ENCODE data around the gene RRP1.

Gene RRP1

DNA sequence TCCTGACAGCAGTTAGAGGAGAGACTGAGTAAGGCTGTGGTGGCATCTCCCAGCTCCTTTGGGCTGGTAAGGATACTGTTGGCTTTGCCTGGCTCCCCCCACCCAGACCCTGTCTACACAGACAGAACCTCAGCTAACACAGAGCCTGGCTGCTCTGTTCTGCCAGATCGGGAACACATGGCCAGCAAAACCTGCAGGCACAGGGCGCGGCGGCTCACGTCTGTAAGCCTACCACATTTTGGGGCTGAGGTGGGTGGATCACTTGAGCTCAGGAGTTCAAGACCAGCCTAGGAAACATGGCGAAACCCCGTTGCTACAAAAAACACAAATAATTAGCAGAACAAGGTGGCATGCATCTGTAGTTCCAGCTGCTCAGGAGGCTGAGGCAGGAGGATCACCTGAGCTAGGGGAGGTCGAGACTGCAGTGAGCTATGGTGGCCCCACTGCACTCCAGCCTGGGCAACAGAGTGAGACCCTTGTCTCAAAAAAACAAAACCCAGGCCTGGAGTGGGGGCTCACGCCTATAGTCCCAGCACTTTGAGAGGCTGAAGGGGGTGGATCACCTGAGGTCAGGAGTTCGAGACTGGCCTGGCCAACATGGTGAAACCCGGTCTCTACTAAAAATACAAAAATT lies 19.9 kb upstream of the RRP1 start:
- no peak overlapping the region for H3K4me3 ChIP-seq (ENCODE audit: low read depth, low read length)
- in situ Hi-C loops (cut with HindIII; ENCODE audit: low sequenced_read_pairs): no loop called here
- no peak for DNase-seq (ENCODE audit: low read depth, low spot score)
- TF ChIP-seq, protein P1, sequence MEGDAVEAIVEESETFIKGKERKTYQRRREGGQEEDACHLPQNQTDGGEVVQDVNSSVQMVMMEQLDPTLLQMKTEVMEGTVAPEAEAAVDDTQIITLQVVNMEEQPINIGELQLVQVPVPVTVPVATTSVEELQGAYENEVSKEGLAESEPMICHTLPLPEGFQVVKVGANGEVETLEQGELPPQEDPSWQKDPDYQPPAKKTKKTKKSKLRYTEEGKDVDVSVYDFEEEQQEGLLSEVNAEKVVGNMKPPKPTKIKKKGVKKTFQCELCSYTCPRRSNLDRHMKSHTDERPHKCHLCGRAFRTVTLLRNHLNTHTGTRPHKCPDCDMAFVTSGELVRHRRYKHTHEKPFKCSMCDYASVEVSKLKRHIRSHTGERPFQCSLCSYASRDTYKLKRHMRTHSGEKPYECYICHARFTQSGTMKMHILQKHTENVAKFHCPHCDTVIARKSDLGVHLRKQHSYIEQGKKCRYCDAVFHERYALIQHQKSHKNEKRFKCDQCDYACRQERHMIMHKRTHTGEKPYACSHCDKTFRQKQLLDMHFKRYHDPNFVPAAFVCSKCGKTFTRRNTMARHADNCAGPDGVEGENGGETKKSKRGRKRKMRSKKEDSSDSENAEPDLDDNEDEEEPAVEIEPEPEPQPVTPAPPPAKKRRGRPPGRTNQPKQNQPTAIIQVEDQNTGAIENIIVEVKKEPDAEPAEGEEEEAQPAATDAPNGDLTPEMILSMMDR (IDR thresholded peaks at IDR 0.05; ENCODE audit: low read depth, low read length): no peak

DNA sequence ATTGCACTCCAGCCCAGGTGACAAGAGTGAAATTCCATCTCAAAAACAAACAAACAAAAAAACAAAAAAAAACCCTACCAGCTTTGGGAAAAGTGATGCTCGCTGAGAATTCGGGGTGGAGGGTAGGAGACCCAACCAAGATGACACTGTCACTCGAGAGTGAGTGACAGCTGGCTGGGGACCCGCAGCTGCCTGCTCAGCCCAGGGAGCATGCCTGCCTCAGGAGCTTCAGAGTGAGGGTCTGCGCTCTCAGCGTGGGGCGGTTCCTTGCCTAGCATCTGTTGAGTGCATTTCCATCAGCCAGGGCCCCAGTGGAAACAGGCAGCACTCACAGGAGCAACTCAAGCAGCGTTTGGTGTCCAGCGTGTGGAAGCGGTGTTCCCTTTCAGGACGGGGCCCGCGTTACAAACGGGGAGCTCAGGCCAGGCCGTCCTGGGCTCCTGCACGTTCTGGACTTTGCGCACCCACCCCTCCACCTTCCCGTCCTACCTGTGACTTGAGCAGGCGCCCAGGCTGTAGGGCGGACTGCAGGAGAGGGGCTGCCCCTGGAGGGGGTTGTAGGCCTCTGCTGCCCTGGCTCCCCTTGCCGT lies 19.2 kb upstream of the RRP1 start:
- no peak overlapping the region for H3K4me3 ChIP-seq (ENCODE audit: low read depth, low read length)
- in situ Hi-C loops (cut with HindIII; ENCODE audit: low sequenced_read_pairs): no loop called here
- TF ChIP-seq, protein P1 (IDR thresholded peaks at IDR 0.05; ENCODE audit: low read depth, low read length): no peak
- DNase-seq (ENCODE audit: low read depth, low spot score): no peak

DNA sequence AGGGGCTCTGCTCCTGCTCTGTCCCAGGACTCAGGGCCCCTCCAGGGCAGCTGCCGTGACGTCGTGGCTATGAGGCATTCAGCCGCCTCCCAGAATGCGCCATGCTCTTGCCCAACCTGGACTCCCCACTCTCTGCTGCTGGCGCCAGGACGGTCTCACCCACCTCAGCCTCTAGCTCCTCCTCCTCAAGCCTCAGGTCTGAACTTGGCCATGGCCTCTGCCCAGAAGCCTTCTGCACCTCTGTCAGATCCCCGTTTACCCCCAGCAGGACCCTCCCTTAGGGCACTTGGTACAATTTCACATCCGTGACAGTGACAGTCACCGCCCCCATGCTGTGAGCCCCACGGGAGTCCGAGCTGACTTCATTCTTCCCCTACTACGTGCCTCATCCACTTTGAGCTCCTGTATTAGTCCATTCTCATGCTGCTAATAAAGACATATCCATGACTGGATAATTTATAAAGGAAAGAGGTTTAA lies 18.1 kb upstream of the RRP1 start:
- in situ Hi-C loops (cut with HindIII; ENCODE audit: low sequenced_read_pairs): no loop called here
- no peak for DNase-seq (ENCODE audit: low read depth, low spot score)
- TF ChIP-seq, protein P1 (IDR thresholded peaks at IDR 0.05; ENCODE audit: low read depth, low read length): no peak
- H3K4me3 ChIP-seq (ENCODE audit: low read depth, low read length): no peak overlapping the region

DNA sequence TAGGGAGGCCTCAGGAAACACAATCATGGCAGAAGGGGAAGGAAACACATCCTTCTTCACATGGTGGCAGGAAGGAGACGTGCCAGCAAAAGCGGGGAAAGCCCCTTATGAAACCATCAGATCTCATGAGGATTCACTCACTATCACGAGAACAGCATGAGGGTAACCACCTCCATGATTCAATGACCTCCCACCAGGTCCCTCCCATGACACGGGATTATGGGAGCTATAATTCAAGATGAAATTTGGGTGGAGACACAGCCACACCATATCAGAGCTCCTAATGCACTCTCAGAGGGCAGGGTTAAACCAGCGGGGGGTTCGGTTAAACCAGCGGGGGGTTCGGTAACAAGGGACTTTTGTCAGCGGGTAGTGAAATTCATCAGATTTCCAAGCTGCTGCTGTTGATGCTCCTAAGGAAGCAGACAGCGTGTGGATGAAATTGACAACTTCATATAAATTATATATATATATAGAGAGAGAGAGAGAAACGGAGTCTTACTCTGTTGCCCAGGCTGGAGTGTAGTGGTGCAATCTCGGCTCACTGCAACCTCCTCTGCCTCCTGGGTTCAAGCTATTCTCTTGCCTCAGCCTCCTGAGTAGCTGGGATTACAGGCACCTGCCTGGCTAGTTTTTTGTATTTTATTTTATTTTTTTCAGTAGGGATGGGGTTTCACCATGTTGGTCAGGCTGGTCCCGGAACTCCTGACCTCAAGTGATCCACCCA lies 17.5 kb upstream of the RRP1 start:
- DNase-seq (ENCODE audit: low read depth, low spot score): no peak
- H3K4me3 ChIP-seq (ENCODE audit: low read depth, low read length): no peak overlapping the region
- in situ Hi-C loops (cut with HindIII; ENCODE audit: low sequenced_read_pairs): no loop called here
- TF ChIP-seq, protein P1 (IDR thresholded peaks at IDR 0.05; ENCODE audit: low read depth, low read length): no peak

DNA sequence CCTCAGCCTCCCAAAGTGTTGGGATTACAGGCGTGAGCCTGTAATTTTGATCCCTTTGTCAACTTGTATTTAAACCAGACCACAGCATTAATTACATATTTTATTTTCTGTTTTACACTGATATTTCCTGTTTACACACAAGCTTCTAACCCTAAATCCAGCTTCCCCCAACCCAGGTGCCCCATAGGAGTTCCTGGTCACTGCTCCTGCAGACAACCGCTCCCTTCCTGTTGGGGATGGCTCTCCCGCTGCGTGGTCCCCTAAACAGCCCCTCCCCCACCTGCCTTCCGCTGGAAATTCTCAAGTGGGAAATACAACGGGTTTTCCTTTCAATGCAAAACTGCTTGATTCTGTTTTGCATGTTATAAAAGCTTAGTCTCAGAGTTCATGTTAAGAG lies 17.0 kb upstream of the RRP1 start:
- in situ Hi-C loops (cut with HindIII; ENCODE audit: low sequenced_read_pairs): no loop called here
- DNase-seq (ENCODE audit: low read depth, low spot score): no peak
- no peak overlapping the region for H3K4me3 ChIP-seq (ENCODE audit: low read depth, low read length)
- TF ChIP-seq, protein P1 (IDR thresholded peaks at IDR 0.05; ENCODE audit: low read depth, low read length): no peak

DNA sequence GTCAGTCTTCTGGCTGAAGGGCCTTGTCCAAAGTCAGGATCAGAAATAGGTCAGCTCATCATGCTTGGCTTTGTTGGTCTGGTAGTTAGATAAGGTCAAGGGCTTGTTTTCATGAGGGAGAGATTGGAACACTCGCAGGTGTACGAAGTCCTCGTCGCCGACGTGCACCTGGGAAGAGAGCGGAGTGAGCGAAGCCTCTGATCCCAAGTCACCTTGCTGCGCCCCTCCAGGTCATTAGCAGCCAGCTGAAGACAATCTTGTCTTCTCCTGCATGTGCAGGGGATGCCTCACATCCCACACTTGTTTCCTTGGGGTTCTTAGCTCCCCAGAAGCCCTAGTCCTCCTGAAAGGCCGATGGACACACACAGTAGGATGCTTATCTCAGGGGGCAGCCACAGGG lies 15.2 kb upstream of the RRP1 start:
- in situ Hi-C loops (cut with HindIII; ENCODE audit: low sequenced_read_pairs): no loop called here
- H3K4me3 ChIP-seq (ENCODE audit: low read depth, low read length): no peak overlapping the region
- DNase-seq (ENCODE audit: low read depth, low spot score): no peak
- TF ChIP-seq, protein P1 (IDR thresholded peaks at IDR 0.05; ENCODE audit: low read depth, low read length): no peak
